Thymus (tissue), 11 donors: ENCODE data around the gene TRMT1. TPM values are rescaled to one million over a fixed set of nuclear protein-coding genes. Genes with fewer than 3 reads are reported as not detected.

Experiments
- DNase-seq, 9 donors: peaks; one replicate each; pipeline ENCODE4 v3.0.0-alpha.2; 2013; ENCODE audit warnings: low spot score in 9 of 9, low read depth in 6 of 9, missing footprints in 1 of 9
- H3K27ac ChIP-seq, 2 donors: one replicate each; pipeline ENCODE4 v1.5.1; 2013; ENCODE audit warnings: control low read depth in 1 of 2, low read depth in 1 of 2, low read length in 1 of 2, mild to moderate bottlenecking in 1 of 2, moderate library complexity in 1 of 2
- H3K27me3 ChIP-seq, 2 donors: one replicate each; pipeline ENCODE4 v1.5.1; 2013; ENCODE audit warnings: low read length in 1 of 2; ENCODE audit not compliant: control insufficient read depth in 2 of 2, insufficient read depth in 1 of 2
- H3K36me3 ChIP-seq, 2 donors: one replicate each; pipeline ENCODE4 v1.5.1; 2013; ENCODE audit warnings: low read length in 1 of 2, mild to moderate bottlenecking in 1 of 2, moderate library complexity in 1 of 2; ENCODE audit not compliant: control insufficient read depth in 2 of 2, insufficient read depth in 2 of 2
- H3K4me1 ChIP-seq, 2 donors: one replicate each; pipeline ENCODE4 v1.5.1; 2013; ENCODE audit warnings: low read length in 2 of 2; ENCODE audit not compliant: control insufficient read depth in 2 of 2, insufficient read depth in 2 of 2
- H3K4me3 ChIP-seq, 2 donors: one replicate each; pipeline ENCODE4 v1.5.1; 2013; ENCODE audit warnings: low read length in 2 of 2, control low read depth in 1 of 2, mild to moderate bottlenecking in 1 of 2
- H3K9me3 ChIP-seq, 2 donors: one replicate each; pipeline ENCODE4 v1.5.1; 2013; ENCODE audit warnings: low read length in 1 of 2, mild to moderate bottlenecking in 1 of 2; ENCODE audit not compliant: control insufficient read depth in 2 of 2, insufficient read depth in 1 of 2
- WGBS: extraction: QIAGEN DNeasy Blood & Tissue Kit; methylation state at CpG from one replicate; pipeline ENCODE4 v1.1.7; 2013; 5-methylcytosine and 5-hydroxymethylcytosine counted together
- polyA plus RNA-seq: library from polyadenylated mRNA; stranded (reverse); fragments of 200-250 nt; gene quantifications from one replicate; pipeline ENCODE4 v1.2.3, GENCODE V29; 2013
- total RNA-seq: library from RNA; stranded (reverse); fragments of 120-200 nt; gene quantifications from one replicate; pipeline ENCODE4 v1.2.4, GENCODE V29; 2013
- donor health status: healthy.

The TRMT1 gene
- total and polyA plus RNA-seq, 2 donors: 20.2 to 69.9 TPM

DNA sequence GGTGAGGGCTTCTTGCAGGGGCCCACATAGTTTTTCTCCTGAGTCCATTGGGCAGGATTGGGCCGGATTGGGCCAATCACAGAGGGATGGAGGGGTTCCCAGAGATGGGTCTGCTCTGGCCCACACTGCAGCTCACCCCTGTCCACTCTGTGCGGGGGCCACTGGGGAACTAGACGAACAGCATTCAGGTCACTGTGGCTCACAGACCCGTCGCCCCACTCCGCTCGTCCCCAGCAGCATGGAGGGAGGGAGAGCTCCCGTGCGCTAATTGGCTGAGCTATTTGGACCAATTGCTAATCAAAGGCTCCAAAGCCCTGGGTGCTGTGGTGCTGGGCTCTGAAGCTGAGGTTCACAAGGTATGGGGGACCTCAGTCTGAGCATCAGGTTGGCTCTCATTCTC lies 12.8 kb upstream of the TRMT1 start:
- no peaks in the 10 kb centered on the region for H3K9me3 ChIP-seq
- no peak overlapping the region for H3K27ac ChIP-seq

DNA sequence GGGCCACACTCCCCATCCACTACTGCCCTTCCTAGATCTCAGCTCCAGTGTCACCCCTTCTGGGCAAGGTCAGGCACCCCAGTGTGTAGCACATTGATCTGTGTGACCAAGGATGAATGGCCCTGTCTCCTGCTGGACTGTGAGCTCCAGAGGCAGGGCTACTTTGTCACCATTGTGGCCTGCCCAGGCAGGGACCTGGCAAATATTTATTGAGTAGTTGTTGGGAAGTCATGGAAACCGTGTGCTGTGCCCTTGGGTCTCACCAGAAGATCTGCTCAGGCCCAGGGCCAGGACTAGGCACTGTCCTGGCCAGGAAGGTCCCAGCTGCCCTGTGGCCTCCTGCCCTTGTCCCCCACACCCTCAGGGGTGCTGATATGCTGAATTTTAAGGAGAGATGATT lies 12.0 kb upstream of the TRMT1 start:
- no peaks in the 10 kb centered on the region for H3K9me3 ChIP-seq
- DNase-seq: no peak
- peaks cover 0 to 2% of the 10 kb centered on the region in 2 donors for H3K4me1 ChIP-seq
- 93% methylated on average over 1 of the region's 1 CpG for whole genome bisulfite sequencing
- no peaks in the 10 kb centered on the region for H3K27me3 ChIP-seq
- H3K4me3 ChIP-seq: no peak overlapping the region
- no peak overlapping the region for H3K27ac ChIP-seq
- peaks cover 8 to 11% of the 10 kb centered on the region in 2 donors for H3K36me3 ChIP-seq

More for the DNA sequence above, 12.8 kb upstream of the TRMT1 start:
- Histone ChIP-seq H3K4me1 (peaks cover 0 to 2% of the 10 kb centered on the region in 2 donors), H3K4me3 (no peak overlapping the region), H3K36me3 (peaks cover 8 to 9% of the 10 kb centered on the region in 2 donors), H3K27me3 (no peaks in the 10 kb centered on the region)
- DNase-seq: no peak
- 99% methylated on average over 9 of the region's 9 CpGs for WGBS

GRCh38 chr19:13127811-13128575 lies 11.5 kb upstream of the TRMT1 start:
- peaks cover 0 to 2% of the 10 kb centered on the region in 2 donors for H3K4me1 ChIP-seq
- H3K4me3 ChIP-seq: no peak overlapping the region
- no peaks in the 10 kb centered on the region for H3K27me3 ChIP-seq
- H3K9me3 ChIP-seq: no peaks in the 10 kb centered on the region
- H3K27ac ChIP-seq: no peak overlapping the region
- 98% methylated on average over 6 of the region's 6 CpGs for WGBS
- no peak for DNase-seq
- H3K36me3 ChIP-seq: peaks cover 8 to 11% of the 10 kb centered on the region in 2 donors

- no peaks in the 10 kb centered on the region for H3K27me3 ChIP-seq
- no peak overlapping the region for H3K27ac ChIP-seq
- WGBS: 97% methylated on average over 9 of the region's 9 CpGs
- H3K9me3 ChIP-seq: no peaks in the 10 kb centered on the region
- H3K36me3 ChIP-seq: peaks cover 11 to 15% of the 10 kb centered on the region in 2 donors
- no peak overlapping the region for H3K4me3 ChIP-seq
- no peak for DNase-seq
- no peaks in the 10 kb centered on the region for H3K4me1 ChIP-seq
These were observed 10.5 kb upstream of the TRMT1 start for GRCh38 chr19:13127051-13127450.

DNA sequence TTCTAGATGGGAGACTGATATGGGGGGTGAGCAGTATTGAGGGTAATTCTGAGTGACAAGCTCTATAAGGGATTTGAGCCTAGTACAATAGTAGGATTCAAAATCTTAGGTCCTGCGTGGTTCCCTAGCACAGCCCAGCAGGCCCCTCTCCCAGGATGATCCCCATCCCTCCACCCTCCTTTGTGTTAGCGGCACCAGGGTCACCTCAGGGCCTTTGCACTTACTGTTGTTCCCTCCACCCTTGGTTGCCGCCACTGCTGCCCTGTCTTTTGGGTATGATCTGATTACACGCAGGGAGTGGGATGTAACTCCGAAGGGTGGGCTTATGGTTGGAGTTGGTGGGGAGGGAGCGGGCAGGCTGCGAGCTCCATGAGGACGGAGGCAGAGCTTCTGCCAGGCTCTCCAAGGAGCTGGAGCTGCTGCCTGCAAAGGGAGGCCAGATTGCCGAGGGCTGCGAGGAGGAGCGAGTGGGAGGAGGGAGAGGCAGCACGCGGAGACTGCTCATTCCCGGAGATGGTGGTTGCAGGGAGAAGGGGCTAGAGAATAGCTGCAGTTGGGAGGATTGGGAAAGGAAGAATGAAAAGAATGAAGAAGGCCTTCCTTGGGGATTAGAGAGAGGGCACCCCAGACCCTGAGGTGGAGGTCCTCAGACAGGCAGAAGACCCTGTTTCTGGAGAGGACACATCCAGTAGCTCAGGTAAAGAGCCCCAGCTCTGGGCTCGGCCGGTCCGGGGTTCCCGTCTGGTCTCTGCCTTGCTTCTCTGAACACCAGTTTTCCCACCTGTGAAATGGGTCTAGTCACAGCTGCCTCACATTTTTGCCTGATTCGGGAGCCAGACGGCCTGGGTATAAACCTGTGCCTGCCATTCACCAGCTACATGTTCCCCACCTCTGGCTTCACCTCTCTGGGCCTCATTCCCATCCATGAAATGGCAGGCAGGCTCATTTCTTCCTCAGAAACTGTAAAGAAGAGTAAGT lies 6.7 kb upstream of the TRMT1 start:
- DNase-seq: no peak
- H3K4me1 ChIP-seq: peaks cover 7 to 11% of the 10 kb centered on the region in 2 donors
- H3K4me3 ChIP-seq: no peak overlapping the region
- H3K36me3 ChIP-seq: peaks cover 11 to 22% of the 10 kb centered on the region in 2 donors
- no peak overlapping the region for H3K27ac ChIP-seq
- no peaks in the 10 kb centered on the region for H3K9me3 ChIP-seq
- WGBS: 98% methylated on average over 20 of the region's 20 CpGs
- no peaks in the 10 kb centered on the region for H3K27me3 ChIP-seq

DNA sequence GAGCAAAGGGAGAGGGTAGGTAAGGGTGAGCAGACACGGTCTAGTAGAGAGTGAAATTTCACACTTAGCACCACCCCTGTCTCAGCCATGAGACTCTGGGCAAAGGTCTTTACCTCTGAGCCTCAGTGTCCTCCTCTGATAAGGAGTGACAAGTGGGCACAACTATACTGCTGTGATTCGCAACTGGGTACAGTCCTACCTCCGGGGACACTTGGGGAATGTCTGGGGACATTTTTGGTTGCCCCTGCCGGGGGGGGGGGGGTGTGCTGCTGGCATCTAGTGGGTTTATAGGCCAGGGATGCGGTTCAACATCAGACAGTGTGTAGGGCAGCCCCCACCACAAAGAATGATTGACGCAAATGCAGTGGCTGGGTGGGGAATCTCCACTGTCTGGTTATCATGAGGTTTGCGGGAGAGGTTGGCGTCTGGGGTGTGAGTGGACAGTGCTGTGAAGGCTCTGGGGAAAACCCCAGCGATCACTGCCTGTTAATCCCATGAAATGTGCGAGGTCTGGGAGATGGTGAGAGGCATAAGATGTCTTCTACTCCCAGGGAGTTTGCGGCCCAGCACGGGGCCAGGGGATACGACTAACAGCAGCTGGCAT lies 5.8 kb upstream of the TRMT1 start:
- H3K27ac ChIP-seq: no peak overlapping the region
- no peaks in the 10 kb centered on the region for H3K27me3 ChIP-seq
- H3K9me3 ChIP-seq: no peaks in the 10 kb centered on the region
- H3K4me1 ChIP-seq: peaks cover 7 to 17% of the 10 kb centered on the region in 2 donors
- peaks cover 11 to 22% of the 10 kb centered on the region in 2 donors for H3K36me3 ChIP-seq
- H3K4me3 ChIP-seq: no peak overlapping the region
- DNase-seq: no peak
- WGBS: 96% methylated on average over 13 of the region's 13 CpGs

GRCh38 chr19:13121551-13122274 lies 5.2 kb upstream of the TRMT1 start:
- Histone ChIP-seq H3K4me1 (peaks cover 11 to 24% of the 10 kb centered on the region in 2 donors), H3K27me3 (no peaks in the 10 kb centered on the region), H3K9me3 (no peaks in the 10 kb centered on the region), H3K27ac (no peak overlapping the region), H3K36me3 (peaks cover 10 to 20% of the 10 kb centered on the region in 2 donors), H3K4me3 (no peak overlapping the region)
- WGBS: 95% methylated on average over 18 of the region's 18 CpGs
- DNase-seq: no peak

DNA sequence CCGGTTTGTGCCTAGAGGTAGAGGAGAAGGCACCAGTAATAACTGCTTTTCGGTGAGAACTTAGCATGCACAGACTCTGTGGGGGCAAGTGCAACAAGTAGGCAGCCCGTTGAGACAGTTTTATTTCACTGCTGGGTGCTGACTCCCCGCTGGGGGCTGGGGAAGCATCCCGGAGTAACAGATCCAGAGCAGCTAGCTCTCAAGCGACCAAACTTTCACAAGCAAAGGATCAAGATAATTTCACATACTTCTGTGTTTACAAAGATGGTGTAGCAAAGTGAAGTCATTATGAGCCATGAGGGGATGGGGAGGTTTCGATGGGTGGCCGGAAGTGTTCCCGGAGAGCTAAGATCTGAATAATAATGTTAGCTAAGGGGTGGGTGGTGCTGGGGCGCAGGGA lies 4.3 kb upstream of the TRMT1 start:
- peaks cover 6 to 17% of the 10 kb centered on the region in 2 donors for H3K36me3 ChIP-seq
- peaks cover 14 to 29% of the 10 kb centered on the region in 2 donors for H3K4me1 ChIP-seq
- no peak for DNase-seq
- no peaks in the 10 kb centered on the region for H3K27me3 ChIP-seq
- H3K9me3 ChIP-seq: no peaks in the 10 kb centered on the region
- no peak overlapping the region for H3K27ac ChIP-seq
- no peak overlapping the region for H3K4me3 ChIP-seq
- WGBS: 97% methylated on average over 10 of the region's 10 CpGs
